ENCODE measurements around the gene CTU2. TPM values are rescaled to one million over a fixed set of nuclear protein-coding genes. Genes with fewer than 3 reads are reported as not detected.

The CTU2 gene
- total RNA-seq, 3 donors from 2014 or later (not counting 1 experiment from before 2014, with no cell fraction given) = 36.6 to 43.3 (median 39.9) TPM

GRCh38 chr16:88737298-88738150 lies 31.2 kb downstream of the CTU2 start:
- peaks cover 50% of the 10 kb centered on the region for H3K36me3 ChIP-seq (ENCODE audit: control insufficient read depth, insufficient read depth, low read length)
- Mint-ChIP-seq H3K9me3 (no peaks in the 10 kb centered on the region), H3K4me1 (peaks cover 0 to 5% of the 10 kb centered on the region in 2 donors), H3K36me3 (no peaks in the 10 kb centered on the region), H3K4me3 (no peak overlapping the region), H3K27me3 (ENCODE audit: low read depth in 2 of 2) (no peaks in the 10 kb centered on the region), H3K27ac (no peak overlapping the region)
- no peaks in the 10 kb centered on the region for H3K9me3 ChIP-seq (ENCODE audit: control insufficient read depth, insufficient read depth, low read length)
- DNase-seq = peak; percentile 75 to 85
- TF ChIP-seq CTCF (IDR thresholded peaks at IDR 0.05) = peak; percentile 98
- peak; percentile 85 to 99 (median 90) for ATAC-seq
- H3K27me3 ChIP-seq (ENCODE audit: control insufficient read depth, insufficient read depth, low read length) = no peaks in the 10 kb centered on the region
- no peak overlapping the region for H3K27ac ChIP-seq (ENCODE audit: low read length)
- H3K4me1 ChIP-seq (ENCODE audit: control insufficient read depth, insufficient read depth, low read length) = peaks cover 12% of the 10 kb centered on the region
- WGBS (ENCODE audit: insufficient coverage) = 47% methylated on average over 54 of the region's 54 CpGs
- H3K4me3 ChIP-seq (ENCODE audit: low read length) = no peak overlapping the region
- intact Hi-C loops (cut with micrococcal nuclease) = loop anchor here (1.0 to 5.0 kb wide), 4 partner anchors 48 to 479 kb away; partner anchors contain the start of genes GALNS, PIEZO1 and TRAPPC2L

GRCh38 chr16:88738151-88739084 lies 32.1 kb downstream of the CTU2 start:
- TF ChIP-seq CTCF (IDR thresholded peaks at IDR 0.05) = no peak
- ATAC-seq (no peak), DNase-seq (no peak)
- Histone ChIP-seq H3K9me3 (ENCODE audit: control insufficient read depth, insufficient read depth, low read length) (no peaks in the 10 kb centered on the region), H3K36me3 (ENCODE audit: control insufficient read depth, insufficient read depth, low read length) (peaks cover 43% of the 10 kb centered on the region), H3K27ac (ENCODE audit: low read length) (no peak overlapping the region), H3K4me1 (ENCODE audit: control insufficient read depth, insufficient read depth, low read length) (peaks cover 15% of the 10 kb centered on the region), H3K4me3 (ENCODE audit: low read length) (no peak overlapping the region), H3K27me3 (ENCODE audit: control insufficient read depth, insufficient read depth, low read length) (no peaks in the 10 kb centered on the region)
- H3K4me1 Mint-ChIP-seq = peaks cover 0 to 5% of the 10 kb centered on the region in 2 donors
- no peak overlapping the region for H3K27ac Mint-ChIP-seq
- H3K4me3 Mint-ChIP-seq = no peak overlapping the region
- intact Hi-C loops (cut with micrococcal nuclease) = loop anchor here (5.0 kb wide), 1 partner anchor 119 kb away; the partner anchor contains the start of genes GALNS and TRAPPC2L
- H3K36me3 Mint-ChIP-seq = no peaks in the 10 kb centered on the region
- 87% methylated on average over 41 of the region's 41 CpGs for WGBS (ENCODE audit: insufficient coverage)
- H3K27me3 Mint-ChIP-seq (ENCODE audit: low read depth in 2 of 2) = no peaks in the 10 kb centered on the region
- no peaks in the 10 kb centered on the region for H3K9me3 Mint-ChIP-seq

DNA sequence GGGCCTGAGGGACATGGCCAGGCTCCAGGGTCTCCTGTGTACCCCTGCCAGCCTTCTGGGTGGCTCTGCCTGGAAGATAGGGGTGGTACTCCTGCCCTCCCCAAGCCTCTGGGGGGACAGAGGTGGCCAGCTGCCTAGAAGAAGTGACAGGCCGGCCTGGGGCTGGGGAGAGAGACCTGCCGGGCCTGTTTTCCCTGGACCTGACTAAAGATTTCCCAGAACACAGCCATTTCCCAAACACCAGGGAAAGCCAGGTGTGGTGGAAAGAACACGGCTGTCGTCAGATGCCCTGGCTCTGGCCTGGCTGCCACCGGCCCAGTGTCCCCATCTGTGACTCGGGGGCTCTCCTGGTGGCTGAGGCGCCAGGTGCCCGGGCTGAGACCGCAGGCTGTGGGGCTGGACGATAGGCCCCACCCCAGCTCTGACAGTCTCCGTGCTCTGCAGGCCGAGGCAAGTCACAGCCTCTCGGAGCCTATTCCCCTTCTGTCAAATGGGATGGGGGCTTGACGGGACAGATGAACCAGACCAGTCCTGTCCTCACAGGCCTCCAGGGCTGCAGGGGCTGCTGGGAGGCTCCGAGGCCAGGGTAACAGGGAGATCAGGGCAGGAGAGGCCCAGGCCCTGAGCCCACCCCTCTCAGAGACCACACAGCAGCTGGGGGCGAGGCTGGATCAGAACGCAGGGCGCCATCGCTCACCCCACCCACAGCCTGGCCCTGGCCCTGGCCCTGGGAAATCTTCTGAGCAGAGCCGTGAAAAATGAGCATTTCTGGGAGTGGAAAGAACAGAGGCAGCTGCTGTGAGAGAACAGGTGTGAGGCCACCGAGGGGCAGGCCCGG lies 33.1 kb downstream of the CTU2 start:
- Mint-ChIP-seq H3K36me3 (no peaks in the 10 kb centered on the region), H3K4me1 (peaks cover 7 to 10% of the 10 kb centered on the region in 2 donors), H3K4me3 (no peak overlapping the region), H3K27ac (no peak overlapping the region), H3K9me3 (no peaks in the 10 kb centered on the region), H3K27me3 (ENCODE audit: low read depth in 2 of 2) (no peaks in the 10 kb centered on the region)
- no peak overlapping the region for H3K4me3 ChIP-seq (ENCODE audit: low read length)
- intact Hi-C loops (cut with micrococcal nuclease) = loop anchor here (5.0 kb wide), 1 partner anchor 118 kb away; the partner anchor contains the start of genes GALNS and TRAPPC2L
- H3K27me3 ChIP-seq (ENCODE audit: control insufficient read depth, insufficient read depth, low read length) = no peaks in the 10 kb centered on the region
- TF ChIP-seq CTCF (IDR thresholded peaks at IDR 0.05) = no peak
- DNase-seq (no peak), ATAC-seq (no peak)
- H3K4me1 ChIP-seq (ENCODE audit: control insufficient read depth, insufficient read depth, low read length) = peaks cover 25% of the 10 kb centered on the region
- H3K27ac ChIP-seq (ENCODE audit: low read length) = no peak overlapping the region
- H3K36me3 ChIP-seq (ENCODE audit: control insufficient read depth, insufficient read depth, low read length) = peaks cover 35% of the 10 kb centered on the region
- no peaks in the 10 kb centered on the region for H3K9me3 ChIP-seq (ENCODE audit: control insufficient read depth, insufficient read depth, low read length)
- 94% methylated on average over 22 of the region's 22 CpGs for WGBS (ENCODE audit: insufficient coverage)
